Activated naive CD8-positive, alpha-beta T cell treated with anti-CD3 and anti-CD28 coated beads, Interleukin-2, amount 10 ng/mL, durations not matched to agents 7 days and 5 days (primary cell): ENCODE data around the gene PACSIN3. TPM values are rescaled to one million over a fixed set of nuclear protein-coding genes. Genes with fewer than 3 reads are reported as not detected.

ENCODE experiments used
- ATAC-seq: fragments of 150-1000 bp; cut with Tn5 transposase; one replicate; pipeline ENCODE4 v1.10.0; 2021; ENCODE audit warnings: low read depth, moderate library complexity
- POLR2A ChIA-PET: fragments of 350-600 bp; sonication (Branson Sonifier 250); formaldehyde crosslinking; loops from one replicate; lab custom pipeline; 2021; ENCODE audit warnings: antibody characterized with exemption; lab: Charles Lee
- DNase-seq: peaks from one replicate; pipeline ENCODE4 v3.0.0; 2021
- H3K27ac Mint-ChIP-seq: one replicate; pipeline ENCODE4 v1.8.0; 2022; ENCODE audit warnings: mild to moderate bottlenecking, mixed read lengths
- H3K27me3 Mint-ChIP-seq: one replicate; pipeline ENCODE4 v1.8.0; 2022; ENCODE audit warnings: mild to moderate bottlenecking, moderate library complexity, mixed read lengths
- H3K36me3 Mint-ChIP-seq: one replicate; pipeline ENCODE4 v1.8.0; 2021; ENCODE audit warnings: mild to moderate bottlenecking, mixed read lengths
- H3K4me1 Mint-ChIP-seq: one replicate; pipeline ENCODE4 v1.8.0; 2021; ENCODE audit warnings: mixed read lengths
- H3K4me3 Mint-ChIP-seq: one replicate; pipeline ENCODE4 v1.8.0; 2022; ENCODE audit warnings: mild to moderate bottlenecking, moderate library complexity, mixed read lengths
- H3K9me3 Mint-ChIP-seq: one replicate; pipeline ENCODE4 v1.8.0; 2021; ENCODE audit warnings: mixed read lengths
- microRNA-seq: library from miRNA; unstranded; fragments of <30 nt; microRNA quantifications from one replicate; pipeline ENCODE4 v1.2.0, GENCODE V29; 2022
- total RNA-seq, 2 experiments: library from RNA; stranded (reverse); gene quantifications; one replicate each; pipeline ENCODE4 v1.2.3, GENCODE V29; 2021

PACSIN3 gene
- total RNA-seq, 2 experiments from 2014 or later, result 1.1 to 1.3 TPM

DNA sequence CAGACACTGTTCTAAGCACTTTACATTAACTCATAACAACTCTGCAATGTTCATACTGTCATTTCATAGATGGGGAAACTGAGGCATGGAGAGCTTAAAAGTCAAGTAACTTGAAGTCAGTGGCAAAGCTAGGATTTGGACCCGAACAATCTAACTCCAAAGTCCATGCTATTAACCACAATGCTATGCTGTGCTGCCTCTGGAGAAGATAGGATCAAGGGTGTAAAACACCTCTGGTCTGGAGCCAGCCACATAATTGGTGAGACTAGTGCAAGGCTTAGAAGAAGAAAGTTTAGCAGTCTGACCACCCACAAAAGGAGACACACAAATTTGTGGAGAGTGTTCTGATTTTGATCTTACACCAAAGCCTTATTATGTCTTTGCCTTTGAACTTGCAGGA, 53.3 kb downstream of the PACSIN3 start:
- H3K4me1 Mint-ChIP-seq, result peaks cover 3% of the 10 kb centered on the region
- H3K27ac Mint-ChIP-seq, result no peak overlapping the region
- no peaks in the 10 kb centered on the region for H3K9me3 Mint-ChIP-seq
- H3K4me3 Mint-ChIP-seq, result no peak overlapping the region
- H3K36me3 Mint-ChIP-seq, result peaks cover 1% of the 10 kb centered on the region
- DNase-seq (no peak), ATAC-seq (no peak)
- POLR2A ChIA-PET, result no interaction called here
- peaks cover 3% of the 10 kb centered on the region for H3K27me3 Mint-ChIP-seq

DNA sequence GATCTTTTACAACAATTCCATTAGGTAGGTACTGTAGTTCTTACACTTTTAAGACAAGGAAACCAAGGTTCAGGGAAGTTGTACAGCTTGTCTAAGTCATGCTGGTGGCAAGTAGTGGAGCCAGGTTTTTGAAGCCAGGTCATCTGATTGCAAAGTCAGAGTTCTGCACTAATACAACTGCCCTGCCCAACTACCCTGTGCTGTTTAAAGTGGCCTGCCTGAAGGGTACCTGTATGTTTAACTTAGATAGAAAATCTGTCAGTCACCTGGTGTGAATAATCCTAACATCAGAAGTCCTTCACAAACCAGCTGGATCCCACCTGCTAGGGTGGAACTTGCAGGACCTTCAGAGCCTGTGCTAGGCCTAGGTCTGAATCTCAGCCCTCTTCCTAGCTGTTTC, 53.7 kb downstream of the PACSIN3 start:
- Mint-ChIP-seq H3K4me3 (no peak overlapping the region), H3K27me3 (peaks cover 3% of the 10 kb centered on the region), H3K4me1 (peaks cover 2% of the 10 kb centered on the region), H3K36me3 (no peaks in the 10 kb centered on the region), H3K27ac (no peak overlapping the region), H3K9me3 (no peaks in the 10 kb centered on the region)
- DNase-seq, result no peak
- no peak for ATAC-seq
- POLR2A ChIA-PET, result no interaction called here

DNA sequence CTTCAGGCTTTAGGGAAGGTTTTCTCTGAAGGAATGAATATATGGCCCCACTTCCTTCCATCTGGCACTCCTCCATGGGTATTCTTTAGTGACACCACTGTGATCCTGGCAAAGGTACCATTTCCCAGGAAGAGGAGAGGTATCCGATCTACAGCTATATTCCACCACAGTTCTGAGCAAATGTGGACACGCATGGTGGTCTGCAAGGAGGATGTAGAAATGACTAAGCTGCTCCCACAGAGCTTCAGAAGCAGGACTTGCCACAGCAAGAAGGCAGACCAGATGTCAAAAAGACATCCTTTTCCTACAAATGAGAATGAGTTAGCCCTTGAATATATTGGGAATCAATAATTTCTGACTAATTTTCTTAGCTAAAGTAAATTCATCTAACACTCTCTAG, 55.1 kb downstream of the PACSIN3 start:
- H3K9me3 Mint-ChIP-seq, result no peaks in the 10 kb centered on the region
- no peak overlapping the region for H3K27ac Mint-ChIP-seq
- DNase-seq, result no peak
- no peaks in the 10 kb centered on the region for H3K4me1 Mint-ChIP-seq
- H3K27me3 Mint-ChIP-seq, result no peaks in the 10 kb centered on the region
- no peak overlapping the region for H3K4me3 Mint-ChIP-seq
- POLR2A ChIA-PET, result no interaction called here
- no peak for ATAC-seq
- no peaks in the 10 kb centered on the region for H3K36me3 Mint-ChIP-seq

DNA sequence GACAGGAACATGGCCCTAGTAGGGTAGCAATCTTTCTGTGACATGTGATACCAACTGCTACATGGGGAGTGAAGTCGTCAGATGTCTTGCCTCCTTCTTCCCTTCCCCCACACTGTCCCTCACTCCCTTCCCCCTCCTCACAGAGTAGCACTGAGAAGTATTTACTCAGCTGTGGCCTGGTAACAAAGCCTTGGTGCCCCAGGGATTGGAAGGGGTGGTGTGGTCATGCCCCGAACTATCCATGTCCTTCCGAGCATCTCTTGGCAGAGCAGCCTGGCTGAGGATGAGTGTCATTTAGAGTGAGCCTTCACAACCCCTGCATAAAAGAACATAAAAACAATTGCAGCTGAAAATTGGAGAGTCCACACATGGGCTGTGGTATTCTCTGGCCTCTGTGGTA, 55.7 kb downstream of the PACSIN3 start:
- no peak overlapping the region for H3K27ac Mint-ChIP-seq
- no peak for ATAC-seq
- POLR2A ChIA-PET, result no interaction called here
- no peaks in the 10 kb centered on the region for H3K27me3 Mint-ChIP-seq
- H3K4me1 Mint-ChIP-seq, result no peaks in the 10 kb centered on the region
- no peaks in the 10 kb centered on the region for H3K9me3 Mint-ChIP-seq
- no peak overlapping the region for H3K4me3 Mint-ChIP-seq
- no peak for DNase-seq
- no peaks in the 10 kb centered on the region for H3K36me3 Mint-ChIP-seq

Small RNAs within 50 kb of the gene (microRNA-seq; reads per million reads assigned to microRNA genes)
- gene MIR6745, result not detected

Other genes with a start within 250 kb of the PACSIN3 start
- 10 to 100 TPM; 14.2 to 16.5 TPM for gene CSTPP1, start 249.7 kb downstream of the PACSIN3 start, total RNA-seq
- gene ARFGAP2, start 9.6 kb downstream of the PACSIN3 start, total RNA-seq, result 100 to 1,000 TPM; 108 to 113 TPM
- gene DDB2, start 28.5 kb upstream of the PACSIN3 start, total RNA-seq, result 100 to 1,000 TPM; 178 to 181 TPM
- 10 to 100 TPM; 26.5 to 31.1 TPM for gene ACP2, start 62.4 kb upstream of the PACSIN3 start, total RNA-seq
- gene NR1H3, start 71.6 kb upstream of the PACSIN3 start, total RNA-seq, result 10 to 100 TPM; 11.7 to 15.1 TPM
- gene MADD, start 83.7 kb upstream of the PACSIN3 start, total RNA-seq, result 100 to 1,000 TPM; 113 to 114 TPM
- gene MYBPC3, start 166.3 kb upstream of the PACSIN3 start, total RNA-seq, result under 1 TPM in 1 of 2 experiments, not detected in 1; 0.11 TPM
- gene SPI1, start 192.1 kb upstream of the PACSIN3 start, total RNA-seq, result 1 to 10 TPM; 2.9 to 3.5 TPM
- gene SLC39A13, start 222.2 kb upstream of the PACSIN3 start, total RNA-seq, result 10 to 100 TPM; 33.1 to 38.2 TPM
- gene PSMC3, start 240.0 kb upstream of the PACSIN3 start, total RNA-seq, result 100 to 1,000 TPM; 113 to 115 TPM